Measurements from ENCODE around the gene RTN4R. TPM values are rescaled to one million over a fixed set of nuclear protein-coding genes. Genes with fewer than 3 reads are reported as not detected.

Gene RTN4R
- total and polyA plus RNA-seq, 2 of the 13 experiments (the other 11 are each of a cell fraction or from before 2014, with no cell fraction given), result 0.22 to 0.77 TPM

- Histone ChIP-seq H3K79me2 (ENCODE audit: insufficient read depth, low read length) (no peaks in the 10 kb centered on the region), H3K4me1 (ENCODE audit: insufficient read depth, low read length) (0 out of 2 replicates have a peak, but pooled peaks cover 5% of the 10 kb centered on the region), H3K9ac (ENCODE audit: insufficient read depth, low read depth, low read length) (no peak overlapping the region), H3K36me3 (replicated peaks in 1 of 2; ENCODE audit: control insufficient read depth in 1 of 2, insufficient read depth in 2 of 2, low read length in 2 of 2) (no peaks in the 10 kb centered on the region), H4K20me1 (ENCODE audit: insufficient read depth, low read length) (no peaks in the 10 kb centered on the region), H3K27me3 (ENCODE audit: control insufficient read depth in 1 of 2, insufficient read depth in 2 of 2, low read length in 2 of 2) (peaks cover 22 to 82% of the 10 kb centered on the region in 2 experiments), H3K9me3 (ENCODE audit: low read length) (no peaks in the 10 kb centered on the region), H3K27ac (ENCODE audit: extremely low read length, insufficient read depth, low read length) (no peak overlapping the region), H3K4me3 (replicated peaks in 1 of 3; ENCODE audit: insufficient read depth in 1 of 3, low read depth in 2 of 3, low read length in 3 of 3) (no peak overlapping the region), H2AFZ (ENCODE audit: low read length) (no peak overlapping the region), H3K4me2 (ENCODE audit: low read depth, low read length) (no peak overlapping the region)
- POLR2A ChIA-PET, result no interaction called here
- ATAC-seq (peak; percentile 10; the same call in 2 of the 3 replicates), DNase-seq (ENCODE audit: low spot score) (no peak), FAIRE-seq (no peak)
- CTCF ChIA-PET (ENCODE audit: low intra/inter-chr PET ratio, low total read pairs), result interaction anchor here (1.1 kb wide), 1 partner anchor 79 kb away, joined by 3 read pairs; no protein-coding TSS in a partner anchor
- in situ Hi-C loops (cut with HindIII; ENCODE audit: extremely low pct_ligation_motif_present, low pct_unique_long_range_greater_than_20kb) (loop anchor here (10.0 kb wide), 1 partner anchor 83 kb away; the partner anchor contains the start of gene CCDC188), intact Hi-C loops (cut with micrococcal nuclease; ENCODE audit: unreplicated experiment) (loop anchor here (1.0 kb wide), 1 partner anchor 80 kb away; no protein-coding TSS in a partner anchor)
- BruUV-seq (replicated peaks), result no TSS peak
- TF ChIP-seq ZNF678 (CRISPR knock-in tag; IDR thresholded peaks at IDR 0.05), result no peak
- no peak for TF ChIP-seq MED8 (CRISPR knock-in tag; IDR thresholded peaks at IDR 0.05; ENCODE audit: insufficient replicate concordance)
- TF ChIP-seq SKIL (CRISPR knock-in tag; IDR thresholded peaks at IDR 0.05; ENCODE audit: borderline replicate concordance), result no peak
- TF ChIP-seq ZBTB25 (CRISPR knock-in tag; IDR thresholded peaks at IDR 0.05), result no peak
- TF ChIP-seq NKX3-1 (CRISPR knock-in tag; IDR thresholded peaks at IDR 0.05), result no peak
- TF ChIP-seq ZNF235 (CRISPR knock-in tag; IDR thresholded peaks at IDR 0.05; ENCODE audit: borderline replicate concordance), result no peak
- TF ChIP-seq ZSCAN21 (CRISPR knock-in tag; IDR thresholded peaks at IDR 0.05; ENCODE audit: borderline replicate concordance), result no peak
- no peak for TF ChIP-seq MXD1 (CRISPR knock-in tag; IDR thresholded peaks at IDR 0.05)
- no peak for TF ChIP-seq ZNF776 (CRISPR knock-in tag; IDR thresholded peaks at IDR 0.05)
- no peak for TF ChIP-seq HDAC2 (CRISPR knock-in tag; IDR thresholded peaks at IDR 0.05)
- no peak for TF ChIP-seq REST (IDR thresholded peaks at IDR 0.05; ENCODE audit: borderline replicate concordance in 1 of 2, low read depth in 1 of 2, low read length in 2 of 2)
- TF ChIP-seq ZNF740 (CRISPR knock-in tag; IDR thresholded peaks at IDR 0.05), result no peak
- TF ChIP-seq ZIK1 (CRISPR knock-in tag; IDR thresholded peaks at IDR 0.05; ENCODE audit: borderline replicate concordance, low read depth), result no peak
- WGBS (ENCODE audit: low lambda C conversion rate), result 53% methylated on average over 15 of the region's 28 CpGs
Observed at GRCh38 chr22:20237480-20238440, 30.4 kb downstream of the RTN4R start.

Data from HepG2 (cell line).